Measurements from ENCODE around the gene TLE6.

DNA sequence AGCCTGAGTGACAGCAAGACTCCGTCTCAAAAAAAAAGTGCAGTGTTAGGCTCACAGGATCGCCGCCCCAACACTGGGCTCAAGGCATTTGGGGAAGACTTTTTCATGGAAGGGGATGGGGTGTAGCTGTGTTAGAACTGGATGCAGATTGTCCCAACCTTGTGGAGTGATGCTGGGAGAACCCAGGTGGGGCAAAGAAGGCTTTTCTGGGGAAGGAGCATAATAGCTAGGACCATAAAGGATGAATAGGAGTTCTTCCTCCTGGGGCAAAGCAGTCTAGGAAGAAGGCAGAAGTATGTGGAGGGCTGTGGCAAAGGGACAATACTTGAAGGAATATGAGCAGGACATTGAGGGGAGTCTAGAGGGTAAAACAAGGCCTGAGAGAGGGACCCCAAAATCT lies 11.2 kb downstream of the TLE6 start:
- TF ChIP-seq NR2F2 (IDR thresholded peaks at IDR 0.05): no peak
- TF ChIP-seq CTCF (IDR thresholded peaks at IDR 0.05; ENCODE audit: low read depth, low read length, missing input control): no peak
- TF ChIP-seq TAF1 (conservative IDR thresholded peaks at IDR 0.05): no peak
- no peak for TF ChIP-seq GABPA (IDR thresholded peaks at IDR 0.05 in 1 of 2, conservative IDR thresholded peaks at IDR 0.05 in 1 of 2)
- no peak for TF ChIP-seq YY1 (IDR thresholded peaks at IDR 0.05)
- TF ChIP-seq REST (IDR thresholded peaks at IDR 0.05): no peak
- TF ChIP-seq, protein P1, sequence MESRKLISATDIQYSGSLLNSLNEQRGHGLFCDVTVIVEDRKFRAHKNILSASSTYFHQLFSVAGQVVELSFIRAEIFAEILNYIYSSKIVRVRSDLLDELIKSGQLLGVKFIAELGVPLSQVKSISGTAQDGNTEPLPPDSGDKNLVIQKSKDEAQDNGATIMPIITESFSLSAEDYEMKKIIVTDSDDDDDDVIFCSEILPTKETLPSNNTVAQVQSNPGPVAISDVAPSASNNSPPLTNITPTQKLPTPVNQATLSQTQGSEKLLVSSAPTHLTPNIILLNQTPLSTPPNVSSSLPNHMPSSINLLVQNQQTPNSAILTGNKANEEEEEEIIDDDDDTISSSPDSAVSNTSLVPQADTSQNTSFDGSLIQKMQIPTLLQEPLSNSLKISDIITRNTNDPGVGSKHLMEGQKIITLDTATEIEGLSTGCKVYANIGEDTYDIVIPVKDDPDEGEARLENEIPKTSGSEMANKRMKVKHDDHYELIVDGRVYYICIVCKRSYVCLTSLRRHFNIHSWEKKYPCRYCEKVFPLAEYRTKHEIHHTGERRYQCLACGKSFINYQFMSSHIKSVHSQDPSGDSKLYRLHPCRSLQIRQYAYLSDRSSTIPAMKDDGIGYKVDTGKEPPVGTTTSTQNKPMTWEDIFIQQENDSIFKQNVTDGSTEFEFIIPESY (IDR thresholded peaks at IDR 0.05): no peak
- no peak for TF ChIP-seq MAX (IDR thresholded peaks at IDR 0.05)
- no peak for TF ChIP-seq JUND (IDR thresholded peaks at IDR 0.05)

Measured in liver (tissue), 3 donors.